ENCODE data around the gene HSD11B1. TPM values are rescaled to one million over a fixed set of nuclear protein-coding genes. Genes with fewer than 3 reads are reported as not detected.

Gene HSD11B1
- total RNA-seq, 2 donors from 2014 or later, result 9.3 to 29.1 TPM

- H3K27me3 ChIP-seq (replicated peaks; ENCODE audit: insufficient read depth), result no peaks in the 10 kb centered on the region
- no peaks in the 10 kb centered on the region for H3K4me1 ChIP-seq (replicated peaks)
- H3K4me3 ChIP-seq, result no peak overlapping the region
- no peak for TF ChIP-seq POLR2AphosphoS5 (IDR thresholded peaks at IDR 0.05)
- no peak for TF ChIP-seq CTCF (IDR thresholded peaks at IDR 0.05)
- TF ChIP-seq POLR2A (IDR thresholded peaks at IDR 0.05), result no peak
- H3K27ac ChIP-seq, result no peak overlapping the region
- intact Hi-C loops (cut with DNase I), result no loop called here
- H3K36me3 ChIP-seq, result no peaks in the 10 kb centered on the region
- no peak for DNase-seq (ENCODE audit: low spot score)
- no peaks in the 10 kb centered on the region for H3K9me3 ChIP-seq
Measured at GRCh38 chr1:209761011-209761635, 56.5 kb downstream of the HSD11B1 start.

GRCh38 chr1:209766051-209766450 lies 61.4 kb downstream of the HSD11B1 start:
- no peaks in the 10 kb centered on the region for H3K9me3 ChIP-seq
- intact Hi-C loops (cut with DNase I), result no loop called here
- no peak for TF ChIP-seq POLR2A (IDR thresholded peaks at IDR 0.05)
- no peak for TF ChIP-seq POLR2AphosphoS5 (IDR thresholded peaks at IDR 0.05)
- TF ChIP-seq CTCF (IDR thresholded peaks at IDR 0.05), result no peak
- no peaks in the 10 kb centered on the region for H3K4me1 ChIP-seq (replicated peaks)
- H3K27me3 ChIP-seq (replicated peaks; ENCODE audit: insufficient read depth), result no peaks in the 10 kb centered on the region
- no peaks in the 10 kb centered on the region for H3K36me3 ChIP-seq
- H3K4me3 ChIP-seq, result no peak overlapping the region
- DNase-seq (ENCODE audit: low spot score), result no peak
- WGBS, result 79% methylated on average over 2 of the region's 2 CpGs
- H3K27ac ChIP-seq, result no peak overlapping the region

- DNase-seq (ENCODE audit: low spot score), result no peak
- Histone ChIP-seq H3K27ac (no peak overlapping the region), H3K4me3 (no peak overlapping the region), H3K27me3 (replicated peaks; ENCODE audit: insufficient read depth) (no peaks in the 10 kb centered on the region), H3K9me3 (no peaks in the 10 kb centered on the region), H3K4me1 (replicated peaks) (no peaks in the 10 kb centered on the region), H3K36me3 (no peaks in the 10 kb centered on the region)
- intact Hi-C loops (cut with DNase I), result no loop called here
- TF ChIP-seq CTCF (IDR thresholded peaks at IDR 0.05) (no peak), POLR2AphosphoS5 (IDR thresholded peaks at IDR 0.05) (no peak), POLR2A (IDR thresholded peaks at IDR 0.05) (no peak)
Measured at GRCh38 chr1:209767096-209767495, 62.5 kb downstream of the HSD11B1 start.

GRCh38 chr1:209767706-209768105 lies 63.1 kb downstream of the HSD11B1 start:
- TF ChIP-seq POLR2A (IDR thresholded peaks at IDR 0.05), result no peak
- no peak for TF ChIP-seq POLR2AphosphoS5 (IDR thresholded peaks at IDR 0.05)
- TF ChIP-seq CTCF (IDR thresholded peaks at IDR 0.05), result no peak
- intact Hi-C loops (cut with DNase I), result no loop called here
- Histone ChIP-seq H3K27ac (no peak overlapping the region), H3K4me3 (no peak overlapping the region), H3K27me3 (replicated peaks; ENCODE audit: insufficient read depth) (no peaks in the 10 kb centered on the region), H3K9me3 (no peaks in the 10 kb centered on the region), H3K4me1 (replicated peaks) (no peaks in the 10 kb centered on the region), H3K36me3 (no peaks in the 10 kb centered on the region)
- DNase-seq (ENCODE audit: low spot score), result no peak

- Histone ChIP-seq H3K9me3 (no peaks in the 10 kb centered on the region), H3K27me3 (replicated peaks; ENCODE audit: insufficient read depth) (no peaks in the 10 kb centered on the region), H3K4me1 (replicated peaks) (no peaks in the 10 kb centered on the region), H3K36me3 (no peaks in the 10 kb centered on the region), H3K4me3 (no peak overlapping the region), H3K27ac (no peak overlapping the region)
- TF ChIP-seq POLR2A (IDR thresholded peaks at IDR 0.05) (no peak), POLR2AphosphoS5 (IDR thresholded peaks at IDR 0.05) (no peak), CTCF (IDR thresholded peaks at IDR 0.05) (no peak)
- DNase-seq (ENCODE audit: low spot score), result no peak
- intact Hi-C loops (cut with DNase I), result no loop called here
- 77% methylated on average over 9 of the region's 9 CpGs for WGBS
Measured at GRCh38 chr1:209768354-209768774, 63.7 kb downstream of the HSD11B1 start.
